Trophoblast cell (in vitro differentiated cells and primary cell): Measurements from ENCODE around the gene AFG3L2.
A peak's percentile ranks its signal among the peaks of the same experiment; 100 is the strongest.

Experiments used
- DNase-seq, 2 donors: peaks; one replicate each; pipeline ENCODE4 v3.0.0-alpha.2; 2016
- H2AFZ ChIP-seq: 2 replicates; pipeline ENCODE4 v1.6.1; 2013; ENCODE audit warnings: low read length, moderate library complexity, mild to moderate bottlenecking; ENCODE audit not compliant: insufficient read depth, poor library complexity
- H2AK5ac ChIP-seq: 2 replicates; pipeline ENCODE4 v1.6.1; 2013; ENCODE audit warnings: mild to moderate bottlenecking, low read length
- H2BK120ac ChIP-seq: 2 replicates; pipeline ENCODE4 v1.6.1; 2013; ENCODE audit warnings: low read length, mild to moderate bottlenecking, moderate library complexity; ENCODE audit not compliant: insufficient read depth, poor library complexity
- H2BK12ac ChIP-seq: 2 replicates; pipeline ENCODE4 v1.6.1; 2013; ENCODE audit warnings: mild to moderate bottlenecking, low read length, moderate library complexity
- H2BK5ac ChIP-seq: 2 replicates; pipeline ENCODE4 v1.6.1; 2013; ENCODE audit warnings: low read length, low read depth, moderate library complexity, mild to moderate bottlenecking; ENCODE audit not compliant: poor library complexity
- H3K14ac ChIP-seq: 2 replicates; pipeline ENCODE4 v1.6.1; 2013; ENCODE audit warnings: mild to moderate bottlenecking, low read length
- H3K18ac ChIP-seq: 2 replicates; pipeline ENCODE4 v1.6.1; 2013; ENCODE audit warnings: mild to moderate bottlenecking, low read length
- H3K23ac ChIP-seq: 2 replicates; pipeline ENCODE4 v1.6.1; 2013; ENCODE audit warnings: low read length
- H3K27ac ChIP-seq: 2 replicates; pipeline ENCODE4 v1.5.1; 2013; ENCODE audit warnings: low read depth, mild to moderate bottlenecking, inconsistent platforms, low read length, moderate library complexity
- H3K27me3 ChIP-seq: 2 replicates; pipeline ENCODE4 v1.6.1; 2013; ENCODE audit warnings: inconsistent platforms, mild to moderate bottlenecking, low read length, moderate library complexity; ENCODE audit not compliant: insufficient read depth
- H3K36me3 ChIP-seq, 2 experiments: 1 replicate in 1 of 2; 2 replicates in 1 of 2; pipeline ENCODE4 v1.6.1; 2013; ENCODE audit warnings: low read length in 2 of 2, mild to moderate bottlenecking in 2 of 2, moderate library complexity in 1 of 2; ENCODE audit not compliant: insufficient read depth in 2 of 2, control insufficient read depth in 1 of 2
- H3K4ac ChIP-seq: 2 replicates; pipeline ENCODE4 v1.6.1; 2013; ENCODE audit warnings: low read depth, mild to moderate bottlenecking, low read length, moderate library complexity
- H3K4me1 ChIP-seq, 2 experiments: 1 replicate in 1 of 2; 2 replicates in 1 of 2; pipeline ENCODE4 v1.6.1; 2013; ENCODE audit warnings: low read length in 2 of 2, mild to moderate bottlenecking in 2 of 2, moderate library complexity in 1 of 2; ENCODE audit not compliant: insufficient read depth in 2 of 2, control insufficient read depth in 1 of 2
- H3K4me2 ChIP-seq: 2 replicates; pipeline ENCODE4 v1.6.1; 2013; ENCODE audit warnings: inconsistent platforms, mild to moderate bottlenecking, low read length, moderate library complexity
- H3K4me3 ChIP-seq: 2 replicates; pipeline ENCODE4 v1.5.1; 2013; ENCODE audit warnings: mild to moderate bottlenecking, low read depth, low read length, inconsistent platforms
- H3K79me1 ChIP-seq: one replicate; pipeline ENCODE4 v1.6.1; 2013; ENCODE audit warnings: low read length
- H3K79me2 ChIP-seq: 2 replicates; pipeline ENCODE4 v1.6.1; 2013; ENCODE audit warnings: low read length, mild to moderate bottlenecking; ENCODE audit not compliant: control insufficient read depth, insufficient read depth, poor library complexity
- H3K9ac ChIP-seq: 2 replicates; pipeline ENCODE4 v1.6.1; 2013; ENCODE audit warnings: mild to moderate bottlenecking, low read length
- H3K9me3 ChIP-seq: 2 replicates; pipeline ENCODE4 v1.6.1; 2013; ENCODE audit warnings: low read depth, mild to moderate bottlenecking, control low read depth, inconsistent platforms, low read length; ENCODE audit not compliant: insufficient read depth
- H4K12ac ChIP-seq: 2 replicates; pipeline ENCODE4 v1.6.1; 2013; ENCODE audit warnings: low read depth, mild to moderate bottlenecking, low read length, moderate library complexity
- H4K8ac ChIP-seq: 2 replicates; pipeline ENCODE4 v1.6.1; 2013; ENCODE audit warnings: low read depth, mild to moderate bottlenecking, low read length, moderate library complexity
- H4K91ac ChIP-seq: one replicate; pipeline ENCODE4 v1.6.1; 2013; ENCODE audit warnings: low read depth, mild to moderate bottlenecking, low read length, moderate library complexity
- WGBS: extraction: QIAGEN DNeasy Blood & Tissue Kit; methylation state at CpG from one replicate; pipeline ENCODE4 v1.1.7; 2013; ENCODE audit warnings: missing lambda C conversion rate; ENCODE audit not compliant: insufficient read length, insufficient coverage; ENCODE audit errors: extremely low coverage; 5-methylcytosine and 5-hydroxymethylcytosine counted together

AFG3L2 gene

DNA sequence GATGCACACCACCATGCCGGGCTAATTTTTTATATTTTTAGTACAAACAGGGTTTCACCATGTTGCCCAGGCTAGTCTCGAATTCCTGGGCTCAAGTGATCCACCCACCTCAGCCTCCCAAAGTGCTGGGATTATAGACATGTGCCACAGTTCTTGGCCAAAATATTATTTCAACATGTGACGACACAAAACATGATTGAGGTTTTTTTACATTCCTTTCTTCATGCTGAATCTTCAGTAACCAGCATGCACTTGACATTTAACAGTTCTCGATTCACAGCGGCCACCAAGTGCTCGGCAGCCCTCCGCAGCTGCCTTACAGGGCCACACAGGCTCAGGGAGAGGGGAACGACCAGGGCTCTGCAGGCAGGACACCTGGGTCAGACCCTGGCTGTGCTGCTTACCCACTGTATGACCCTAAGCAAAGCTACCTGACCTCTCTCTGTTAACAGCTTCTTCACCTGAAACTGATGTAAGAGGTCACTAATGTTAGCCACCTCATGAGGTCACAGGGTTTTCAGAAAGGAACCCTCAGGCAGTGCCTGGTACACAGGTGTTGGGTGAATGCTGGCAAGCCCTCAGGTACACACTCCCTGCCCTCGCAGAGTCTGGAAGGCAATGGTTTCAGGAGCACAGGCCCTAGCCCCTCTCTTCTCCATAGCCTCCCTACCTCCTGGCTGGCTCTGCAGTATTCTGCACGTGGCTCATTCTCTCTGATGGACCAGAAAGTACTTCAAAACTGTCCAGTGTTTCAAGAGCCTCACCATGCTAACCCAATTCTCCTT lies 43.3 kb downstream of the AFG3L2 start:
- H3K27ac ChIP-seq = no peak overlapping the region
- peak; percentile 34 to 64 for DNase-seq
- H2AK5ac ChIP-seq = no peak overlapping the region
- peak overlapping the region; percentile 32 for H2BK12ac ChIP-seq
- peaks cover 3% of the 10 kb centered on the region for H3K79me1 ChIP-seq
- H3K36me3 ChIP-seq = peaks cover 9 to 24% of the 10 kb centered on the region in 2 experiments
- H3K9ac ChIP-seq = no peak overlapping the region
- no peaks in the 10 kb centered on the region for H3K27me3 ChIP-seq
- H3K4ac ChIP-seq = no peak overlapping the region
- no peak overlapping the region for H3K4me2 ChIP-seq
- no peak overlapping the region for H2BK5ac ChIP-seq
- H4K12ac ChIP-seq = no peak overlapping the region
- no peaks in the 10 kb centered on the region for H3K9me3 ChIP-seq
- H3K79me2 ChIP-seq = no peaks in the 10 kb centered on the region
- no peak overlapping the region for H3K4me3 ChIP-seq
- H2BK120ac ChIP-seq = no peak overlapping the region
- no peak overlapping the region for H3K18ac ChIP-seq
- H3K14ac ChIP-seq = no peak overlapping the region
- no peak overlapping the region for H2AFZ ChIP-seq
- H3K23ac ChIP-seq = no peak overlapping the region
- H4K8ac ChIP-seq = no peak overlapping the region
- no peak overlapping the region for H4K91ac ChIP-seq
- no CpG with 5 or more reads among the region's 10 CpGs for WGBS
- peaks cover 32 to 36% of the 10 kb centered on the region in 2 experiments for H3K4me1 ChIP-seq

DNA sequence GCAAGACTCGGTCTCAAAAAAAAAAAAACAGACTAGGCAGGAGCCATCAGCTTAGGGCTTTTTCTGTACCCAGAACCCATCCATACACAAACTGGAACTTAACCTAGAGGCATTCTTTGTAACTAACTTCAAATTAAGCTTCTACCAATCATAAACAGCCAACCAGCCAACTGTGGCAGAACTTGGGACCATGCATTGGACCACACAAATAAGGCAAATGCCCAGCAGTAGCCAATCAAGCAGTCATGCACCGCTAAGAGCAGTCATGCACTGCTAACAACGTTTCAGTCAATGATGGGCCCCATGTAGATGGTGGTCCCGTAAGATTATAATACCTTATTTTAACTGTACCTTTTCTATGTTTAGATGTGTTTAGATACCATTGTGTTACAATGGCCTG lies 46.3 kb downstream of the AFG3L2 start:
- no peak overlapping the region for H3K4ac ChIP-seq
- no peak overlapping the region for H2BK120ac ChIP-seq
- no peaks in the 10 kb centered on the region for H3K27me3 ChIP-seq
- H2BK5ac ChIP-seq = no peak overlapping the region
- peaks cover 16 to 17% of the 10 kb centered on the region in 2 experiments for H3K4me1 ChIP-seq
- no peak overlapping the region for H4K91ac ChIP-seq
- H3K79me2 ChIP-seq = no peaks in the 10 kb centered on the region
- H3K18ac ChIP-seq = no peak overlapping the region
- peaks cover 3% of the 10 kb centered on the region for H3K79me1 ChIP-seq
- H2AK5ac ChIP-seq = no peak overlapping the region
- H3K23ac ChIP-seq = no peak overlapping the region
- H3K4me3 ChIP-seq = no peak overlapping the region
- no CpG with 5 or more reads among the region's 4 CpGs for WGBS
- DNase-seq = no peak
- H3K27ac ChIP-seq = no peak overlapping the region
- no peak overlapping the region for H4K8ac ChIP-seq
- no peak overlapping the region for H3K9ac ChIP-seq
- no peak overlapping the region for H4K12ac ChIP-seq
- H2BK12ac ChIP-seq = no peak overlapping the region
- no peak overlapping the region for H3K4me2 ChIP-seq
- peaks cover 31 to 42% of the 10 kb centered on the region in 2 experiments for H3K36me3 ChIP-seq
- H3K14ac ChIP-seq = no peak overlapping the region
- H2AFZ ChIP-seq = no peak overlapping the region
- no peaks in the 10 kb centered on the region for H3K9me3 ChIP-seq

DNA sequence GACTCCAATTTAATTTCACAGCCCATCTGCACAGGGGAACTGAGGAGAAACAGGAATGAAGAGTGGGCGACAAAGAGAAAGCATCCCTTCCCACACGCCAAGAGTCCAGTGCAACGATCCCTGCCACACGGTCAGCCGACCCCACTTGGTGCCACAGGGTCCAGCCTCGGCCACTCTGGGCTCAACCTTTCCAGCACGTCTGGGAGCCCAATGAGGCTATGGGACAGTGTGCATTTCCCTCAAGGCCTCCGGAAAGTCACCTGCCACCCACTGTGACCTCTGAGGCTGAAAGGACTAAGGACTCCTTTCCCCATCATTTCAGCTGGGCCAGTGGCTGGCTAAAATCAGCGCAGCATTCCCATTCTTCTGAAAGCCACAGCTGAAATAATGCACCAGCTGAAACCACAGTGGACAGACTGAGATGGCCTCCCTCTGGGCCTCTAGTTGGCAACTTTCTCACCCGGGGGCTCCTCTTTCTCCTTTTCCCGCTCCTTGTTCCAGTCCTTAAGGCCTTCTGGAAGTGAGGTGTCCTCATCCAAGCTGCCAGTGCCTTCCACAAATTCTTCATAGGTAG lies 47.8 kb downstream of the AFG3L2 start:
- no peaks in the 10 kb centered on the region for H3K27me3 ChIP-seq
- no peak overlapping the region for H3K27ac ChIP-seq
- H2BK12ac ChIP-seq = no peak overlapping the region
- H3K79me1 ChIP-seq = no peaks in the 10 kb centered on the region
- no peak overlapping the region for H3K4me3 ChIP-seq
- H3K14ac ChIP-seq = no peak overlapping the region
- peaks cover 6 to 7% of the 10 kb centered on the region in 2 experiments for H3K4me1 ChIP-seq
- no peak overlapping the region for H3K4me2 ChIP-seq
- no peaks in the 10 kb centered on the region for H3K9me3 ChIP-seq
- no peak overlapping the region for H4K8ac ChIP-seq
- H2BK120ac ChIP-seq = no peak overlapping the region
- no peak overlapping the region for H4K12ac ChIP-seq
- H2AK5ac ChIP-seq = no peak overlapping the region
- no peak overlapping the region for H3K23ac ChIP-seq
- no peak overlapping the region for H3K18ac ChIP-seq
- no peak overlapping the region for H3K4ac ChIP-seq
- DNase-seq = no peak
- H3K9ac ChIP-seq = no peak overlapping the region
- H2BK5ac ChIP-seq = no peak overlapping the region
- WGBS = no CpG with 5 or more reads among the region's 11 CpGs
- no peaks in the 10 kb centered on the region for H3K79me2 ChIP-seq
- H4K91ac ChIP-seq = no peak overlapping the region
- H2AFZ ChIP-seq = no peak overlapping the region
- peaks cover 42 to 51% of the 10 kb centered on the region in 2 experiments for H3K36me3 ChIP-seq

DNA sequence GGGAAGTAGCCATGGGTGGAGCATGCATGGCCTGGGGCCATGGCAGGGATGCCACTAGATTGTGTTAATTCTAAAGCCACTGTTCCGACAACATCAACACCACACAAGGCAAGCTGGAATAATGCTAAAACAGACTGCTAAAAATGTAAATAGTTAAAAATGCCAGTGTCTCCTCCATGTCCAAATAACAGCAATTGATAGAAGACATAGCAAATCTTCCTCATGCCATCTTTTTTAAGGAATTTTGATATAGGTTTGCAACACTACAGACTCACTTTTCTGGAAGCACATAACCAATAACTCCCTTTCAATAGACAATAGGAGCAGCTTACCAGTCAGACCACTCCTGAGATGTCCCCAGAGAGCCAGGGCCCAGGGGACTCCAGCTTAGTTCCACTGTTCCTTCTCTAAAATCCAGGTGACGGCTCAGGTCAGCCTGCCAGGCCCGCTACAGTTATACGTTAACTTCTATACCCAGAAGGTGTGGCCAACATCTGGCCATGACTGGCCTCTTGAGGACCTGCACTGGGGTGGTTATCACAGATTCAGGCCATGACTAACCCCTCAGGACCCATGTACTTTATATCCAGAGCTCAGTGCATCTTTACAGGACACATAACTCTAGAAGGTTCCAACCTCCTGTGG lies 48.7 kb downstream of the AFG3L2 start:
- Histone ChIP-seq H3K79me1 (no peaks in the 10 kb centered on the region), H3K18ac (no peak overlapping the region), H4K91ac (no peak overlapping the region), H3K27ac (no peak overlapping the region), H3K4me1 (no peaks in the 10 kb centered on the region), H3K9ac (no peak overlapping the region), H3K27me3 (no peaks in the 10 kb centered on the region), H2AK5ac (no peak overlapping the region), H4K8ac (no peak overlapping the region), H3K4me2 (no peak overlapping the region), H3K9me3 (no peaks in the 10 kb centered on the region), H3K4ac (no peak overlapping the region), H3K14ac (no peak overlapping the region), H2AFZ (no peak overlapping the region), H3K23ac (no peak overlapping the region), H3K79me2 (no peaks in the 10 kb centered on the region), H2BK120ac (no peak overlapping the region), H2BK12ac (no peak overlapping the region), H3K36me3 (peaks cover 41 to 43% of the 10 kb centered on the region in 2 experiments), H2BK5ac (no peak overlapping the region), H3K4me3 (no peak overlapping the region), H4K12ac (no peak overlapping the region)
- no CpG with 5 or more reads among the region's 4 CpGs for WGBS
- DNase-seq = no peak
